Fibroblast of lung (primary cell): ENCODE measurements around the gene GNAO1. TPM values are rescaled to one million over a fixed set of nuclear protein-coding genes. Genes with fewer than 3 reads are reported as not detected.

Source experiments
- DNase-seq, 2 donors: peaks; one replicate each; pipeline versions ENCODE4 v3.0.0 to v3.0.0-alpha.2; 2010; ENCODE audit warnings: low read depth in 2 of 2
- H2AFZ ChIP-seq: 2 replicates; pipeline ENCODE4 v1.5.1; 2012; ENCODE audit warnings: low read length, control low read depth, inconsistent platforms
- H3K27ac ChIP-seq: 2 replicates; pipeline ENCODE4 v1.5.1; 2011; ENCODE audit warnings: low read length, control low read depth; ENCODE audit not compliant: insufficient read depth
- H3K27me3 ChIP-seq: 2 replicates; pipeline ENCODE4 v1.5.1; 2011; ENCODE audit warnings: mild to moderate bottlenecking, low read length; ENCODE audit not compliant: control insufficient read depth, insufficient read depth
- H3K36me3 ChIP-seq: 2 replicates; pipeline ENCODE4 v1.5.1; 2011; ENCODE audit warnings: low read length; ENCODE audit not compliant: control insufficient read depth, insufficient read depth
- H3K4me1 ChIP-seq: 2 replicates; pipeline ENCODE4 v1.5.1; 2011; ENCODE audit warnings: low read length; ENCODE audit not compliant: control insufficient read depth, insufficient read depth; ENCODE audit errors: extremely low read depth
- H3K4me2 ChIP-seq: 2 replicates; pipeline ENCODE4 v1.5.1; 2011; ENCODE audit warnings: low read length, control low read depth; ENCODE audit not compliant: insufficient read depth; ENCODE audit errors: extremely low read depth
- H3K4me3 ChIP-seq, 4 experiments: fragments of 200-600 bp in 1 of 4; sonication (generic) in 1 of 4; replicated peaks in 1 of 4; 2 replicates each; pipeline ENCODE4 v1.5.1; 2011 to 2016; ENCODE audit warnings: low read length in 4 of 4, low read depth in 3 of 4, mild to moderate bottlenecking in 3 of 4, control low read depth in 2 of 4, inconsistent platforms in 1 of 4, mixed read lengths in 1 of 4; ENCODE audit not compliant: insufficient read depth in 1 of 4; ENCODE audit errors: control extremely low read depth in 1 of 4
- H3K79me2 ChIP-seq: 2 replicates; pipeline ENCODE4 v1.5.1; 2012; ENCODE audit warnings: mild to moderate bottlenecking, low read length, inconsistent platforms; ENCODE audit not compliant: control insufficient read depth, insufficient read depth
- H3K9ac ChIP-seq: 2 replicates; pipeline ENCODE4 v1.5.1; 2011; ENCODE audit warnings: mild to moderate bottlenecking, low read length, control low read depth; ENCODE audit not compliant: insufficient read depth
- H3K9me3 ChIP-seq: 2 replicates; pipeline ENCODE4 v1.5.1; 2012; ENCODE audit warnings: low read depth, low read length; ENCODE audit not compliant: control insufficient read depth, insufficient read depth
- H4K20me1 ChIP-seq: 2 replicates; pipeline ENCODE4 v1.5.1; 2011; ENCODE audit warnings: low read length; ENCODE audit not compliant: control insufficient read depth, insufficient read depth; ENCODE audit errors: extremely low read depth
- CTCF ChIP-seq, 2 donors: IDR thresholded peaks in 1 of 2; conservative IDR thresholded peaks in 1 of 2; 1 replicate in 1 of 2; 2 replicates in 1 of 2; pipeline ENCODE4 v1.5.1; 2011 to 2012; ENCODE audit warnings: low read length in 2 of 2, control low read depth in 1 of 2, inconsistent platforms in 1 of 2, low read depth in 1 of 2, mild to moderate bottlenecking in 1 of 2
- EZH2 ChIP-seq: IDR thresholded peaks from 2 replicates; pipeline ENCODE4 v1.5.1; 2012; ENCODE audit warnings: low read length, control low read depth, mild to moderate bottlenecking; ENCODE audit errors: missing control alignments
- polyA plus RNA-seq, 2 donors: library from polyadenylated mRNA; depleted of rRNA in 1 of 2; stranded (reverse) in 1 of 2; unstranded in 1 of 2; fragments of >200 nt; gene quantifications; 2 replicates each; pipeline ENCODE4 v1.2.1, GENCODE V29; 2011 to 2012; ENCODE audit warnings: missing spikeins in 1 of 2
- total RNA-seq: library from RNA; depleted of rRNA; stranded (reverse); fragments of >200 nt; gene quantifications from 2 replicates; pipeline ENCODE4 v1.2.1, GENCODE V29; 2014

Gene GNAO1
- total and polyA plus RNA-seq, 2 donors (not counting 1 experiment from before 2014, with no cell fraction given), result 0.14 to 0.17 TPM

GRCh38 chr16:56357241-56357764 is 166.0 kb downstream of the GNAO1 start:
- Histone ChIP-seq H3K9me3 (no peaks in the 10 kb centered on the region), H3K4me1 (peaks cover 2% of the 10 kb centered on the region), H3K9ac (no peak overlapping the region), H3K27me3 (no peaks in the 10 kb centered on the region), H3K4me2 (peak overlapping the region; percentile 61), H3K36me3 (peaks cover 7% of the 10 kb centered on the region), H4K20me1 (no peaks in the 10 kb centered on the region), H3K4me3 (peak overlapping the region; percentile 0 to 73 (median 50)), H2AFZ (peak overlapping the region; percentile 25), H3K79me2 (no peaks in the 10 kb centered on the region), H3K27ac (peak overlapping the region; percentile 77)
- DNase-seq, result peak in 1 of 2 donors; percentile 81
- TF ChIP-seq EZH2, result no peak
- TF ChIP-seq CTCF (conservative IDR thresholded peaks at IDR 0.05 in 1 of 2, IDR thresholded peaks at IDR 0.05 in 1 of 2; ENCODE audit: low read depth in 1 of 2, low read length in 2 of 2), result no peak

GRCh38 chr16:56357765-56358322 is 166.6 kb downstream of the GNAO1 start:
- H3K27ac ChIP-seq, result peak overlapping the region; percentile 77
- peaks cover 9% of the 10 kb centered on the region for H3K36me3 ChIP-seq
- H3K79me2 ChIP-seq, result no peaks in the 10 kb centered on the region
- no peak for DNase-seq
- H4K20me1 ChIP-seq, result no peaks in the 10 kb centered on the region
- no peaks in the 10 kb centered on the region for H3K9me3 ChIP-seq
- no peak overlapping the region for H3K4me3 ChIP-seq
- H3K27me3 ChIP-seq, result no peaks in the 10 kb centered on the region
- no peak overlapping the region for H3K4me2 ChIP-seq
- TF ChIP-seq EZH2 (no peak), CTCF (conservative IDR thresholded peaks at IDR 0.05 in 1 of 2, IDR thresholded peaks at IDR 0.05 in 1 of 2; ENCODE audit: low read depth in 1 of 2, low read length in 2 of 2) (no peak)
- H2AFZ ChIP-seq, result no peak overlapping the region
- peaks cover 2% of the 10 kb centered on the region for H3K4me1 ChIP-seq
- no peak overlapping the region for H3K9ac ChIP-seq

- H3K36me3 ChIP-seq, result peaks cover 14% of the 10 kb centered on the region
- no peak overlapping the region for H2AFZ ChIP-seq
- no peaks in the 10 kb centered on the region for H3K27me3 ChIP-seq
- no peak overlapping the region for H3K4me3 ChIP-seq
- H3K9ac ChIP-seq, result no peak overlapping the region
- no peak overlapping the region for H3K27ac ChIP-seq
- H3K79me2 ChIP-seq, result no peaks in the 10 kb centered on the region
- no peak for DNase-seq
- TF ChIP-seq CTCF (conservative IDR thresholded peaks at IDR 0.05 in 1 of 2, IDR thresholded peaks at IDR 0.05 in 1 of 2; ENCODE audit: low read depth in 1 of 2, low read length in 2 of 2) (no peak), EZH2 (no peak)
- no peak overlapping the region for H3K4me2 ChIP-seq
- H3K9me3 ChIP-seq, result no peaks in the 10 kb centered on the region
- peaks cover 2% of the 10 kb centered on the region for H3K4me1 ChIP-seq
- no peaks in the 10 kb centered on the region for H4K20me1 ChIP-seq
These were observed 169.1 kb downstream of the GNAO1 start for GRCh38 chr16:56360117-56361008.
